IMR-90 (cell line): ENCODE measurements around the gene ENOX1.

ENCODE experiments used
- CTCF ChIP-seq: conservative IDR thresholded peaks from 2 replicates; pipeline ENCODE4 v1.5.1; 2012; ENCODE audit warnings: mild to moderate bottlenecking, low read depth, low read length, improper control_type of control experiment
- FOS ChIP-seq: fragments of 150-350 bp; IDR thresholded peaks from 2 replicates; pipeline ENCODE4 v1.6.1; 2016; ENCODE audit warnings: low read depth, low read length
- MAFK ChIP-seq: IDR thresholded peaks from 2 replicates; pipeline ENCODE4 v1.6.1; 2012; ENCODE audit warnings: low read depth, low read length, improper control_type of control experiment
- NFE2L2 ChIP-seq: fragments of 150-350 bp; IDR thresholded peaks from 2 replicates; pipeline ENCODE4 v1.6.1; 2016; ENCODE audit warnings: low read depth, mild to moderate bottlenecking, low read length
- POLR2A ChIP-seq: IDR thresholded peaks from 2 replicates; pipeline ENCODE4 v1.6.1; 2012; ENCODE audit warnings: mild to moderate bottlenecking, low read depth, low read length

- TF ChIP-seq CTCF (no peak), POLR2A (no peak), MAFK (no peak), FOS (no peak), NFE2L2 (no peak)
Measured at GRCh38 chr13:43370842-43371241, 415.9 kb downstream of the ENOX1 start.
